ENCODE results near the gene CARD19.

The CARD19 gene

DNA sequence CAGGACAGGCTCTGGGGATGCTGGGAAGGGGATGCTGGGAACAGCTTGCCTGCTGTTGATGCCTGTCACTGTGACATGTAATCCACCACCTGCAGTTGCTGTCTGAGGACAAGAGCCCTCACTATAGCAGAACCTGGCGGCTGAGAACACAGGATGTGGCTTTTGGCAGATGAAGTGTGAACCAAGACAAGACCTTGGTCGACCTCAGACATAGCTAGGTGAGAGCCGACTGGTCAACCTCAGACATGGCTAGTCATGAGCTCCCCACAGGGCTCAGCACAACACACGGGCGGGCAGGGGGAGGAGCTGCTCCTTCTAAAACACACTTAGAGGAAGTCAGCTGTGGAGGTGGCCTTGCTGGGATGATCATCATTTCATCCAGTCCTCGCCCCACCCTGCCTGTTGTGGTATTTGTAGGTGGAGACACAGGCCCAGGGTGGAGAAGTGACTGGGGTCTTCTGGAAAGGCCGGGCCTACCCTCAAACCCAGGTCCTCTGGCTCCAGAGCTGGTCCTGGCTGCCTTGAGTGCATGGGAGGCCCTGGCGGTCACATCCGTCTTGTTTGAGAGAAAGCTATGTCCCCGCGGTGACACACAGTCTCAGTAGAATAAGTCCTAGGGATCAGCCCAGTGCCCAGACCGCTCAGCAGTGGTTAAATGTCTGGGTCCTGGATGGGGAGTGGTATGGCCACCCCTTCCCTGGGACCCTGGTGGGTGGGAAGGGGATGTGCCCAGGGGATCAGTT, 31.5 kb upstream of the CARD19 start:
- DNase-seq = no peak

DNA sequence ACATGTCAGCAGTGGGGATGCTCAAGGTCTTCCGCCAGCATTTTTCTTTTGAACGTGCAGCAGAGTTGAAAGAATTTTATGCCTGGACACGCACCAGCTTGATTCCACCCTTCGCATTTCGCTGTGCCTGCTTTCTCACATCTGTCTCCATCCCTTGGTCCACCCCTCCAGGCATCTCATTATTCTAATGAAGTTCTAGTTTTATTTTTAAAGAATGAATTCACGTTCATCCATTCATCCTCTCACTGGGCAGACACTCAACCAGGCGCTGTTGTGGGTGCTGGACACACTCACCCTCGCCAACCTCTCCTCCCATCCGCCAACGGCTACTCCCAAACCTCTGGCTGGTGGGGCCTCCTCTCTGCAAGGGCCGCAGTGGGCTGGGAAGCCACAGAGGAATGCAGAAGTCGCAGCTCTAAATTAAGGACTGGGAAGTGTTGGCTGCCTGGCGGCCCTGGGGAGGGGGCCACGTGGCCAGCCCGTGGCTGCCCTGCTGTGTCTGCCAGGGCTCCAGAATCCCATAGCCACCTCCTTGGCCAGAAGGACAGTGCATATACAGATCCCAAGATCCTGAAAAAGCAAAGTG, 30.8 kb upstream of the CARD19 start:
- DNase-seq = no peak

DNA sequence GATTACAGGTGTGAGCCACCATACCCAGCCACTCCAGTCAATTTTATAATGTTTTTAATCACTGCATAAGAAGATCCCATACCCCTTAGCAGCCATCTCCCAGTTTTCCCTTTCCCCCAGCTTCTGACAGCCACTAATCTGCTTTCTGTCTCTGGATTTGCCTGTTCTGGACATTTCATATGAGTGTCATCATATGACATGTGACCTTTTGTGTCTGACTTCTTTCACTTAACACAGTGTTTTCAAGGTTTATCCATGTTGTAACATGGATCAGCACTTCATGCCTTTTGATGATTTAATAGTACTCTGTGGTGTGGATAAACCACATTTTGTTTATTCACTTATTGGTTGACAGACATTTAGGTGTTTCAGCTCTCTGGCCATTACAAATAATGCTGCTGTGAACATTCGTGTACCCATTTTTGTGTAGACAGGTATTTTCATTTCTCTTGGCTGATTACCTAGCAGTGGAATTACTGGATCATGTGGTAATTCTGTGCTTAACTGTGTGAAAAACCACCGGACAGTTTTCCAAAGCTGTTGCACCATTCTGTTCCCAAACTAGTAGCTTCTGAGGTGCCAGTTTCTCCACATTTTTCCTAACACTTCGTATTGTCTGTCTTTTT, 28.9 kb upstream of the CARD19 start:
- DNase-seq = no peak

DNA sequence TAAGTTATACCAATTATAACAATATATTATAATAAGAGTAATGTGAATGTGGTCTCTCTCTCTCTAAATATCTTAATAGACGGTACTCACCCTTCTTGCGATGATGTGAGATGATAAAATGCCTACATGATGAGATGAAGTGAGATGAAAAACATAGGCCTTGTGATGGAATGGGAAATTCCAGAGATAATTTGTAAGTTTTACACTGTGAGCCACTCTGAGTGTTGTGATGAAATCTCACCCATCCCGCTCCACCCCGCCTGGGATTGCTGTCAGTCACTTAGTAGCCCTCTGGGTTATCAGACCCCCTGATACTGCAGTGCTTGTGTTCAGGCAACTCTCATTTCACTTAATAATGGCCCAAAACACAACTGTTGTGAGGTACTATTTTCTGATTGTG, 27.1 kb upstream of the CARD19 start:
- DNase-seq = no peak

DNA sequence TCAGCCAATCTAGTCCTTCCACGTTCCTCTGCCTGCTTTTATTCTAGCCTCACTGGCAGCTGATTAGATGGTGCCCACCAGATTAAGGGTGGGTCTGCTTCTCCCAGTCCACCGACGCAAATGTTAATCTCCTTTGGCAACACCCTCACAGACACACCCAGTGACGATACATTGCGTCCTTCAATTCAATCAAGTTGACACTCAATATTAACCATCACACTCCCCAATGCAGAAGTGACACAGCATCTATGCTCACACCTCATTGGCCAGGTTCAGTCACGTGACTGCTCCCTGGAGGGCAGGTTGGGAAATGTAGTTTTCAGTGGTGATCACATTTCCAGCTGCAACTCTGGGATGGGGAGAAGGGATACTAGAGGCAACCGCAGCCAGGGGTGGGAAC, 24.6 kb upstream of the CARD19 start:
- DNase-seq = peak; percentile 29

DNA sequence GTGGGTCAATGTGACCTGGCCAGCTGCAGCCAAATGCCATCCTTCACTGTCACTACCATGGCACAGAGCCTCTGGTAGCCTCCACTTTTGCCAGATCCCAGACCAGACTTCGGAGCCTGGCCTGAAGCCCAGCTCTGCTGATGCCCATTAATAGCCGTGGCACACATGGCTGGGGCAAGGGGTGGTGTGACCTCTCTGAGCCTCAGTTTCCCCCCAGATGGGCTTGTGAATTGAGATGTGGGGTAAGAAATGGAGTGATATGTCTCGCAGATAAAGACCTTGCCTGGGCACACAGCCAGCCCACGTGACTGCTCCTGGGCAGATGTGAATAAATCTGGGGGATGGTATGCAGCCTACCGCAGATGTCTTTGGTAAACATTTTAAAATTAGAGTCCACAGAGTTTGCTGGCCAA, 23.6 kb upstream of the CARD19 start:
- DNase-seq = peak; percentile 55

DNA sequence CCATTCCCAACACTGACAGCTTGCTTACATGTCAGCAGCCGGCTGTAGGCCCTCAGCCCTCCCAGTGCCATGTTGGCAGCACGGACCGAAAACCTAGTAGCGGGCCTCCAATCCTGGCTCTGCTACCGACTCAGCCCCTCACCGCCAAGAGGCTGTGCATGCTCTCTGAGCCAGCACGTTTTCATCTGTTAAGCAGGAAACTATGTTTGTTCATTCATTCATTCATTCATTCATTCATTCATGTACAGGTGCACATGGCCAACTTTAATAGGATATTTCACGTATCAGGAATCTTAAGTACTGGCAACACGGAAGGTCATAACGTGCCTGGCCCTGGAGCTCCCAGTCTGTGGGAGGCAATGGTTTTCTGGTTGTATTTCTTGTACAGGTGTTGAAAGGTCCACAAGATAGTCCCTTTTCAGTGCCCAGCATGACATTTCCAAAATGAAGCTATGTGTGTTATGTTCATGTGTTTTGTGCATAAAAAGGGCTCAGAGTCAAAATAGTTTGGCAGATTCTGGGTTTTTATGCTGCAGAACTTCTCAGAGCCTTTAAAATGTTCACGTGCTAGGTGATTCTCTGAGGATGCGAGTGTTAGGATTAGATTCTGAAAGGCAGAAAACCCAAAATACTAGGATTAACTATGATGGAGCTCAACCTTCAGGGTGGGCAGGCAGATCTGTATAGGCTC, 19.8 kb upstream of the CARD19 start:
- no peak for DNase-seq

DNA sequence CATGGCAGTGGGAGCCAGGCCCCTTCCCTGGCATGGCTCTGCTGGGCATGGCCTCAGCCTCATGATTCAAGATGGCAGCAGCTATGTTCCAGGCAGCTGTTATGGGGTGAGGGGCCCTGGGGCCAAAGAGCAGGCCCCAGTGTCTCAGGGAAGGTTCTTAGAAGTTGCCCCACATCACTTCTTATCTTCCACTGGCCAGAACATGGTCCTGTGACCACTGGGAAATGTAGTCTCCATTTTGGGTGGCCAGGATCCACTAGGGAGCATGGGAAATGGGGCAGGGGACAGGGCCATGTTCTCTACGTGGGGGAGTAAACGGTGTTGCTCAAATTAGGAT, 19.3 kb upstream of the CARD19 start:
- DNase-seq = no peak

DNA sequence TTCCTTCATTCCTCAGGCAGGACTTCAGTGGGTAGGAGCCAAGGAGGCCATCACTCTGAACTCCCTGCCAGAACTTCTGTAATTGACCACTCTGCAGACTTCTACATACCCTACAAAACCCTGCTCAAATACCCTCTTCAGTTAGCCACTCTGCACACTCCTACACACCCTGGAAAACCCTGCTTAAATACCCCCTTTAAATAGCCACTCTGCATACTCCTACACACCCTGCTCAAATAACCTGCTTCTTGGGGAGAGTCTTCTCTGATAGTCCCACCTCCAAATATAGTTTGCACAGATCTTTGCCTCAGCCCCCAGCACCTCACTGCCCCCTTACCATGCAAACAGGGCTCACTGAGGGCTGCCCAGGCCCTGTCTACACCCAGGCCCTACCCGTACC, 18.6 kb upstream of the CARD19 start:
- no peak for DNase-seq

DNA sequence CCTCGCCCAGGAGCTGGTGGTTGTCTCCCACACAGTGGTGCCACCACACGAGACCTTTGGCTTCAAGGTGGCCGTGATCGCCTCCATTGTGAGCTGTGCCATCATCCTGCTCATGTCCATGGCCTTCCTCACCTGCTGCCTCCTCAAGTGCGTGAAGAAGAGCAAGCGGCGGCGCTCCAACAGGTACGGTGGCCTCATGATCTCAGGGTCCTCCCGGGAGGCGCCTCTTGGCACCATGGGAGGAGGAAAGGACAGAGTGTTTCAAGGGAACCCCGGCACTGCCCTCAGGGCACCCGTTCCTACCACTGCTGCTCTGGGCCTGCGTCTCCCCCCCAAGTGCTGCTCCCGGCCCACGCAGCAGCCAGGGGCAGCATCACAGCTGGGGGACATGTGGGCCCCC, 18.2 kb upstream of the CARD19 start:
- no peak for DNase-seq

DNA sequence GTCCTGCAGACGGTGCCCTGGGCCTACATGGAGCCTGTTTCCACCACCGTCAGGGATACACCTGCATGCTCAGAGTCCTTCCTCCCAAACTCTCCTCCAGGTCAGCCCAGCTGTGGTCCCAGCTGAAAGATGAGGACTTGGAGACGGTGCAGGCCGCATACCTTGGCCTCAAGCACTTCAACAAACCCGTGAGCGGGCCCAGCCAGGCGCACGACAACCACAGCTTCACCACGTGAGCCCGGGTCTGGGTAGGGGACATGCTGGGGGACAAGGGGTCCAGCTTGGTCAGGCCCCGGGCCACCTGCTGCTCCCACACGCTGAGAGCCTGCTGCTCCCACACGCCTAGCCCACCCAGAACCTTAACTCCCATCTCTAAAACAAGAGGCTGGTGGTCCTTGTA, 16.6 kb upstream of the CARD19 start:
- no peak for DNase-seq

DNA sequence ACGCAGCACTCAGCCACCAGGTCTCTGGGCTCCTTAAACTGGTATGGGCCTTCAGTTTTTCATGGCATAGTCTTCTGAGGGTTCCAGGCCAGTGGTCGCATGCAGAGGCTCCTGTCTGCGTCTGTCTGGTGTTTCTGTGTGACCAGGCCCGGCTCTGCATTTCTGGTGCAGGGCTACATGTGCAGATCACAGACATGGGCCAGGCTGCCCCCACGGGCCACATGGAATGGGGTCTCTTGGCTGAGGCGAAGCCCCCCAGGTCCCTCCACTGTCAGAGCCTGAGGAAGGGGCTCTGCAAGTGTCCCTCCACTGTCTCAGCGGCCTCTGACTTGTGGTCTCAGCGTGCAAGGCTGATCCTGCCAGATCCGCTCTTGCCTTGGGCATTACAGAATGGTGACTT, 15.6 kb upstream of the CARD19 start:
- no peak for DNase-seq

DNA sequence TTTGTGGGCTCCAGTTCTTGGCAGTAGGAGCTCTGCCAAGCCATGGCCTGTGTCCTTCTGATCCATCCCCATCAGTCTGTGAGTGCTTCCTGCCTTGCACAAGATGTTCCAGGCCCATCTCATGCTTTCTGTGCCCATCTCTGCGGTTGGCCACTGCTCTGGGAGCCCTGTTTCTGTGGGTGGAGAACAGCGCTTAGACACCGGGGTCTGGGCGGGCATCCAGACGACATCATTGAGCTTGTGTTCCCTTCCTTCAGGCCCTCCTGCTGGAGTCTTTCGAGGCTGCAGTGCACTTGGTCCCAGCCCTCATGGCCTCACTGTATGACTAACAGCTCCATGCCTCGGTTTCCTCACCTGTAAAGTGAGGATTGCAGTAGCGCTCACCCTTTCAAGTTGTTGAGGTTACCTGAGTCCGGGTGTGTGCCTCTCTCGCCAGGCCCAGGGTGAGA, 14.9 kb upstream of the CARD19 start:
- no peak for DNase-seq

DNA sequence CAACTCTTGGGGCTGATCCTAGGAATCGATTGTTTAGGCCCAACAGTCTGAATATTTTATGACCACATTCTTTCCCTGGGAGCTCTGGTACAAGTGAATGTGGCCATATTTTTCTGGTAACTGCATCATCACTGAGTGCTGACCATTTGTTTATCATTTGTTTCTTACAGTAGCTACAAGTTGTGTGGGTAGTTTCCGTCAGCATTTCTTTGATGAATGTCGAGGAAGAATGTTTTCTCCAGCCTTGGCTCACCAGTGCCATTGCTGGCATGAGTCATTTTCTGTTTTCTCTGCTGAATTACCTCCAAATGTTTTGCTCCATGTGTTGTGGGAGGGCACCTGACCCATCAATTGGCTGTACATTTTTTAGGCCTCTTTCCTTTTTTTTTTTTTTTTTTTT, 14.1 kb upstream of the CARD19 start:
- DNase-seq = no peak

DNA sequence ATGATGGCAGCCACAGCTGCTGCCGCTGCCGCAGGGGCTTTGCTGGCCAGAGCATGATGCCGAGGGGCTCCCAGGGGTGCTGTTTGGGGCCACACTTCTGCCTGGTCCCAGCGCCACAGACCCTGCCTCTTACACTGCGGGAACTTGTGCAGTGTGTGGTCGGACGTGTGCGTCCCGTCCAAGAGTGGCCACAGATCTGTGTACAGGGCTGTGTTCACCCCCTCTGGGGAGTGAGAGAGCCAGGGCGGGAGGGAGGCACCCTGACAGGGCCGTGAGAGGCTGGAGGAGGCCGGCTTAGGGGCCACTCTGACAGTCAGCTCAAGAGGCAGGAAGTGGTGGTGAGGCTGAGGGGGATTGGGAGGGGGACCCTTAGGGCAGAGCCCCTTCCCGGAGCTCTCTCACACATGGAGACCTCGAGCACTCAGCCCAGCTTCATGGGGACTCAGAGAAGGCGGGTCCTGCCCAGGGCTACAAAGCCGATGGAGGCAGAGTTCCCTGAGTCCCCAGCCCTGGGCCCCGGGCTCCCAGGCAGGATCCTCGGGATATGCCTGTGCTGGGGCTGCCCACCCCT, 13.1 kb upstream of the CARD19 start:
- no peak for DNase-seq

DNA sequence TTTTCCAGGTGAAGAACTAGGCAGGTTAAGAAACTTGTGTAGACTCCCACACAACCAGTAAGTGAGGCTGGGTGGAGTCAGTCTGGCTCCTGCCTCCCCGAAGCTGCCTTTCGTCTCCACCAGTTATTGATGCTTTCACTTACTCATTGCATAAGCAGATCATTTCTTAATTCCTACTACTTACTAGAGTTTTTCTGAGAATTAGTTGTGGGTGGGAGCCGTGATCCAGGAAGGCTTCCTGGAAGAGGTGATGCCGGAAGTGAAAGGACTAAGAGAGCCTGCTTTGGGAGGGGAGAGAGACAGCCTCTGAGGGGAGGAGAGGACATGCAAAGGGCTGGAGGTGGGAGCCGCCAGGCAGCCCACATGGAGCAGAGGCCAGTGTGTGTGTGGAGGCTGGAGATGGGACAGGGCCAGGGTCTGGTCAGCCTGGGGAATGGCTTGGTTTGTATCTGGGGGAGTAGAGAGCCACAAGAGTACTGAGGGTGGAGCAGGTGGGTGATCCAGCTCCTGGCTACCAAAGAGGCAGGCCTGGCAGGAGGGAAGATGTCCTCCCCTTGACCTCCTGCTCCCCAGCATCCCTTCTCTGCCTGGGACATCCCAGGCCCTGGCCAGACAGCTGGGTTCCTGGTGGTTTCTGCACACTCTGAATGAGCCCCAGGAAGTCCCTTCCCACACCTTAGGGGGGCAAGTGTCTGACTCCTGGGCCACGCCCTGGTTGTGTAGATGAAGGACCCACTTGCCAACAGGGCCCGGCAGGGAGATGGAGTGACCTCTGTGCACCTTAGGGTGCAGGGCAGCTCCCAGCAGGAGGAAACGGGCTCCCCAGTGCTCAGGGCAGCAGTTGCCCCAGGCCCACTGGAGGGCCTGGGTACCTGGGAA, 12.2 kb upstream of the CARD19 start:
- no peak for DNase-seq

DNA sequence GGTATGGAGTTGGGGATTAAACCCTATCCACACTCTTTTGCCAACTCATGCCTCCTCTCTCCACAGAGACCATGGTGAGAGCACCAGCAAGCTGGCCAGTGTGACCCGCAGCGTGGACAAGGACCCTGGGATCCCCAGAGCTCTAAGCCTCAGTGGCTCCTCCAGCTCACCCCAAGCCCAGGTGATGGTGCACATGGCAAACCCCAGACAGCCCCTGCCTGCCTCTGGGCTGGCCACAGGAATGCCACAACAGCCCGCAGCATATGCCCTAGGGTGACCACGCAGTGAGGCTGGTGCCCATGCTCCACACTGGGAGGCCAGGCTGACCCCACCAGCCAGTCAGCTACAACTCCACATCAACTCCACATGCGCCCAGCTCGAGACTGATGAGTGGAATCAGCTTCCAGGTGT, 11.5 kb upstream of the CARD19 start:
- DNase-seq = no peak

DNA sequence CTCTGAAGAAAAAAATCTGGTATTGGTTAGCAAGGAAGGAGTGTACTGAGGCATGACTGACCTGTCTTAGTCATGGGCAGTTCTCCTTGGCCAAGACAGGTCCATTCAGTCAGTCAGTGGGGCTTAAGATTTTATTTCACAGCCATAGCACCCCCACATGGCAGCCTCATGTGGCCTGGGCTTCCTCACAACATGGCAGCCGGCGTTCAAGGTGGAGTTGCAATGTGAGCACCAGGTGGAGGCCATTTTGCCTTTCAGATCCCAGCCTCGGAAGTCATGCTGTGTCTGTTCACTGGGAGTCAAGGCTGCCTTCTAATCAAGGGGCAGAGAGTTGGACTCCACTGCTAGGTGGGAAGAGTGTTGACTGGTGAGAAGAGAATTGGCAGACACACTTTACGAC, 10.3 kb upstream of the CARD19 start:
- no peak for DNase-seq

DNA sequence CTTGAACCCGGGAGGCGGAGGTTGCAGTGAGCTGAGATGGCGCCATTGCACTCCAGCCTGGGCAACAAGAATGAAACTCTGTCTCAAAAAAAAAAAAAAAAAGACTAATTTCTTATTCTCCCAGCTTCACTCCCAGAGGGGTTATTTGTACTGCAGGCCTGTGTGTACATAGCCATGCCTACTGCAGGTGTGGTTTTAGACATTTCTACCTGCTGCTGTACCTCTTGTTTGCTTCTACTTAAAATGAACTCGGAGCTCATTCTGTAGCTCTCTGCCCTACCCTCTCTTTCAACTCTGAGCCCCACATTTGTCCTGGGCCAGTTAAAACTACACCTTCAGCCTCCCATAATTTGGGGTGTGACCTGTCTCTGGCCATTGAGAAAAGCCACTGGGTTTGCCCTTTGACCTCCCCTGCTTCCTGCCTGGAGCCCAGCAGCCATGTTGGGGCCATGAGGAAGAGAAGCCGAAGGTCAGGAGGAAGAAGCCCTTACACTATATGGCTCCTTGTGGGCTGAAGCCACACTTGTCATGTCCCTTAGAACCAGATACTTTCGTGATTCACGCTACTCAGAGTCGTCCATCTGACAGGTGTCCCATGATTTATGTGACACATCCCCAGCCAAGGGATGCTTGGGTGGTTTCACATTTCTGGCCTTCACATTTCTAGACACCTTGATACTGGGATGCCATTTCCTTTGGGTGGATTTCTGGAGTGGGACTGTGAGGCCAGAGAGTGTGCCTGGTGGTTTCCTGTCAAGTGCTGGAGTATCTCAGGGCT, 9.4 kb upstream of the CARD19 start:
- no peak for DNase-seq

DNA sequence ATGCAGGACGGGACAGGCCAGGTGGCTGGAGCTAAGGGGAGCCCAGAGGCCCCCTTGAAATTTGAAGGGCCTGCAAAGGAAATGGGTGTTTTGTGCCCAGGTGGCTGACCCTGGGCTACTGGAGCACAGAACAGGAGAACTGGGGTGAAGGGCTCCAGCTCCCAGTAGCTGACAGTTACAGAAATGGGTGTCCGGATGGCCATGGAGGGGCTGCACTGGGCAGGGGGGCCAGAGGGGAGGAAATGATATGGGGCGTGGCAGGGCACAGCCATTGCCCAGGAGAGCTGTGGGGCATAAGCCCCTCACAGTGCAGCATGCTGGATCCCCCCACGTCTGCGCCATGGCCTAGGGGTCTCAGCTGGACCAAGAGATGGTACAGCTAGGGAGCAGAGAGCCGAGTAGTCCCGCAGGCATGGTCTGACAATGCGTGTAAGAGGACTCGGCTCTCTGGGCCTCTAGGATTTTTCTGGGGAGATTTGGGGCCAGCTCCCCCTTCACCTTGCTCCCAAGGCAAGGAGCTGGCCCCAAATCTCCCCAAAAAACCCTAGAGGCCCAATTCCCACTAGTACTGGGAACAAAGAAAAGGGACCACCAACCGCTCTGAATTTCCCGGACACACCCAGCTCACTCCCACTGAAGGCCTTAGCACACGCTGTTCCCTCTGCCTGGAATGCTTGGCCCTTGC, 7.9 kb upstream of the CARD19 start:
- no peak for DNase-seq

DNA sequence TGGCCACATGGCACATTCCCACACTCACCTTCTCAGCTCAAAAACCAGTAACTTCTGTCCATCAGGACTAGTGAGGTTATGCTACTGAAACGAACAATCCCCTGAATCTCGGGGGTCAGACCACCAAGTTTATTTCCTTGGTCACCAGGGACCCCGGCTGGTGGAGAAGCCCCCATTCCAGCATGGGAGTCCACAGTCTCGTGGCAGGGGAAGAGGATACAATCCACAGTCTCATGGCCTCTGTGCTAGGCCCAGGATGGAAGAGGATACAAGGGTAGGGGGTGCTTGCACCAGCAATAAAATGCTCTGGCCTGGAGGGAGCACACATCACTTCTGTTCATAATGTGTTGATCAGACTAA, 7.4 kb upstream of the CARD19 start:
- no peak for DNase-seq

All from NCI-H1092 treated with DMSO at 0.1 percent for 48 hours (cell line).